ENCODE results near the gene CASP8AP2. TPM values are rescaled to one million over a fixed set of nuclear protein-coding genes. Genes with fewer than 3 reads are reported as not detected.
A peak's percentile ranks its signal among the peaks of the same experiment; 100 is the strongest.
"Not testable (repeated sequence)": the region's sequence is repeated elsewhere in the genome, so short reads cannot be mapped to it uniquely, and the experiment has no call there.

CASP8AP2 gene
- total and polyA plus RNA-seq, 3 experiments from 2014 or later, result 30.8 to 60.0 (median 31.3) TPM

DNA sequence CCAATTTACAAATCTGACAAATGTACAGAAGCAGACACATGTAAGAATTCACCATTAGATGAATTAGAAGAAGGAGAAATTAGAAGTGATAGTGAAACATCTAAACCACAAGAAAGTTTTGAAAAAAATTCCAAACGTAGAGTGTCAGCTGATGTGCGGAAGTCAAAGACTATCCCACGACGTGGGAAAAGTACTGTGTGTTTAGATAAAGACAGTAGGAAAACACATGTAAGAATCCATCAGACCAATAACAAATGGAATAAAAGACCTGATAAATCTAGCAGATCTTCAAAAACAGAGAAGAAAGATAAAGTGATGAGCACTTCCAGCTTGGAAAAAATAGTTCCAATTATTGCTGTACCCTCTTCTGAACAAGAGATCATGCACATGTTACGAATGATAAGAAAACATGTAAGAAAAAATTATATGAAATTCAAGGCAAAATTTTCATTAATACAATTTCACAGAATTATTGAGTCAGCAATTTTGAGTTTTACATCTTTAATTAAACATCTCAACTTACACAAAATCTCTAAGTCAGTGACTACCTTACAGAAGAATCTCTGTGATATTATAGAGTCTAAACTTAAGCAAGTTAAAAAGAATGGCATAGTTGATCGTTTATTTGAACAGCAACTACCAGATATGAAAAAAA, 36.5 kb downstream of the CASP8AP2 start:
- Histone ChIP-seq H3K9me3 (ENCODE audit: low read length) (no peaks in the 10 kb centered on the region), H3K36me3 (ENCODE audit: insufficient read depth, low read length) (peaks cover 23% of the 10 kb centered on the region), H3K27me3 (ENCODE audit: insufficient read depth, low read length, poor library complexity, severe bottlenecking) (no peaks in the 10 kb centered on the region), H3K4me3 (ENCODE audit: low read length) (no peak overlapping the region), H3K27ac (ENCODE audit: low read depth, low read length) (no peak overlapping the region), H3K4me1 (ENCODE audit: insufficient read depth, low read length) (no peaks in the 10 kb centered on the region)
- peak overlapping the region in 1 of 8 donors; percentile 5 for H3K27ac Mint-ChIP-seq
- H3K9me3 Mint-ChIP-seq, result no peaks in the 10 kb centered on the region
- no peak overlapping the region for H3K4me3 Mint-ChIP-seq
- H3K4me1 Mint-ChIP-seq, result peaks cover 0 to 11% (median 2%) of the 10 kb centered on the region in 3 donors
- ChIA-PET POLR2A (no interaction called here), CTCF (no interaction called here)
- DNase-seq, result no peak
- no peaks in the 10 kb centered on the region for H3K27me3 Mint-ChIP-seq
- peaks cover 26 to 77% (median 35%) of the 10 kb centered on the region in 3 donors for H3K36me3 Mint-ChIP-seq

- ChIA-PET CTCF (no interaction called here), POLR2A (no interaction called here)
- H3K27ac Mint-ChIP-seq, result no peak overlapping the region
- peaks cover 0 to 42% (median 8%) of the 10 kb centered on the region in 3 donors for H3K36me3 Mint-ChIP-seq
- H3K9me3 ChIP-seq (ENCODE audit: low read length), result no peaks in the 10 kb centered on the region
- H3K27me3 Mint-ChIP-seq, result no peaks in the 10 kb centered on the region
- H3K4me3 ChIP-seq (ENCODE audit: low read length), result no peak overlapping the region
- no peaks in the 10 kb centered on the region for H3K27me3 ChIP-seq (ENCODE audit: insufficient read depth, low read length, poor library complexity, severe bottlenecking)
- no peak overlapping the region for H3K4me3 Mint-ChIP-seq
- H3K36me3 ChIP-seq (ENCODE audit: insufficient read depth, low read length), result peaks cover 9% of the 10 kb centered on the region
- H3K4me1 Mint-ChIP-seq, result peaks cover 0 to 2% (median 0%) of the 10 kb centered on the region in 3 donors
- no peak for DNase-seq
- no peak overlapping the region for H3K27ac ChIP-seq (ENCODE audit: low read depth, low read length)
- no peaks in the 10 kb centered on the region for H3K9me3 Mint-ChIP-seq
- H3K4me1 ChIP-seq (ENCODE audit: insufficient read depth, low read length), result no peaks in the 10 kb centered on the region
Measured at GRCh38 chr6:89873721-89874120, 44.0 kb downstream of the CASP8AP2 start.

- H3K4me1 Mint-ChIP-seq, result peaks cover 0 to 2% (median 0%) of the 10 kb centered on the region in 3 donors
- CTCF ChIA-PET, result no interaction called here
- no peaks in the 10 kb centered on the region for H3K9me3 Mint-ChIP-seq
- Histone ChIP-seq H3K27ac (ENCODE audit: low read depth, low read length) (no peak overlapping the region), H3K4me3 (ENCODE audit: low read length) (no peak overlapping the region), H3K9me3 (ENCODE audit: low read length) (no peaks in the 10 kb centered on the region), H3K27me3 (ENCODE audit: insufficient read depth, low read length, poor library complexity, severe bottlenecking) (no peaks in the 10 kb centered on the region), H3K36me3 (ENCODE audit: insufficient read depth, low read length) (peaks cover 9% of the 10 kb centered on the region), H3K4me1 (ENCODE audit: insufficient read depth, low read length) (no peaks in the 10 kb centered on the region)
- DNase-seq, result no peak
- peak overlapping the region in 3 of 8 donors; percentile 22 to 63 (median 58) for H3K27ac Mint-ChIP-seq
- POLR2A ChIA-PET, result no interaction called here
- peaks cover 0 to 39% (median 8%) of the 10 kb centered on the region in 3 donors for H3K36me3 Mint-ChIP-seq
- no peak overlapping the region for H3K4me3 Mint-ChIP-seq
- no peaks in the 10 kb centered on the region for H3K27me3 Mint-ChIP-seq
Measured at GRCh38 chr6:89874438-89874837, 44.8 kb downstream of the CASP8AP2 start.

- Mint-ChIP-seq H3K27ac (no peak overlapping the region), H3K36me3 (no peaks in the 10 kb centered on the region), H3K4me3 (no peak overlapping the region), H3K9me3 (no peaks in the 10 kb centered on the region), H3K27me3 (peaks cover 18 to 25% of the 10 kb centered on the region in 2 donors), H3K4me1 (no peaks in the 10 kb centered on the region)
- Histone ChIP-seq H3K4me1 (ENCODE audit: insufficient read depth, low read length) (no peaks in the 10 kb centered on the region), H3K27ac (ENCODE audit: low read depth, low read length) (no peak overlapping the region), H3K27me3 (ENCODE audit: insufficient read depth, low read length, poor library complexity, severe bottlenecking) (no peaks in the 10 kb centered on the region), H3K4me3 (ENCODE audit: low read length) (no peak overlapping the region), H3K36me3 (ENCODE audit: insufficient read depth, low read length) (no peaks in the 10 kb centered on the region), H3K9me3 (ENCODE audit: low read length) (no peaks in the 10 kb centered on the region)
- POLR2A ChIA-PET, result interaction anchor here (0.6 kb wide), 1 partner anchor 771 kb away, joined by 12 read pairs; no protein-coding TSS in a partner anchor
- CTCF ChIA-PET, result no interaction called here
- no peak for DNase-seq
Measured at GRCh38 chr6:89886378-89887120, 56.9 kb downstream of the CASP8AP2 start.

GRCh38 chr6:89887452-89888137, 57.9 kb downstream of the CASP8AP2 start:
- Mint-ChIP-seq H3K27ac (no peak overlapping the region), H3K9me3 (no peaks in the 10 kb centered on the region), H3K27me3 (peaks cover 22 to 29% of the 10 kb centered on the region in 2 donors), H3K4me1 (no peaks in the 10 kb centered on the region), H3K36me3 (no peaks in the 10 kb centered on the region), H3K4me3 (peak overlapping the region in 1 of 7 donors; percentile 47)
- Histone ChIP-seq H3K4me3 (ENCODE audit: low read length) (no peak overlapping the region), H3K4me1 (ENCODE audit: insufficient read depth, low read length) (no peaks in the 10 kb centered on the region), H3K27me3 (ENCODE audit: insufficient read depth, low read length, poor library complexity, severe bottlenecking) (no peaks in the 10 kb centered on the region), H3K9me3 (ENCODE audit: low read length) (no peaks in the 10 kb centered on the region), H3K27ac (ENCODE audit: low read depth, low read length) (no peak overlapping the region), H3K36me3 (ENCODE audit: insufficient read depth, low read length) (no peaks in the 10 kb centered on the region)
- ChIA-PET POLR2A (no interaction called here), CTCF (no interaction called here)
- peak in 1 of 5 donors; percentile 4 for DNase-seq

- POLR2A ChIA-PET, result no interaction called here
- no peaks in the 10 kb centered on the region for H3K4me1 Mint-ChIP-seq
- no peak overlapping the region for H3K27ac ChIP-seq (ENCODE audit: low read depth, low read length)
- peaks cover 26 to 32% of the 10 kb centered on the region in 2 donors for H3K27me3 Mint-ChIP-seq
- DNase-seq, result no peak
- H3K4me1 ChIP-seq (ENCODE audit: insufficient read depth, low read length), result no peaks in the 10 kb centered on the region
- no peaks in the 10 kb centered on the region for H3K9me3 Mint-ChIP-seq
- H3K36me3 ChIP-seq (ENCODE audit: insufficient read depth, low read length), result no peaks in the 10 kb centered on the region
- H3K27ac Mint-ChIP-seq, result no peak overlapping the region
- no peaks in the 10 kb centered on the region for H3K27me3 ChIP-seq (ENCODE audit: insufficient read depth, low read length, poor library complexity, severe bottlenecking)
- H3K9me3 ChIP-seq (ENCODE audit: low read length), result no peaks in the 10 kb centered on the region
- H3K4me3 ChIP-seq (ENCODE audit: low read length), result no peak overlapping the region
- H3K36me3 Mint-ChIP-seq, result no peaks in the 10 kb centered on the region
- CTCF ChIA-PET, result no interaction called here
- H3K4me3 Mint-ChIP-seq, result no peak overlapping the region
Measured at GRCh38 chr6:89888138-89888514, 58.4 kb downstream of the CASP8AP2 start.

DNA sequence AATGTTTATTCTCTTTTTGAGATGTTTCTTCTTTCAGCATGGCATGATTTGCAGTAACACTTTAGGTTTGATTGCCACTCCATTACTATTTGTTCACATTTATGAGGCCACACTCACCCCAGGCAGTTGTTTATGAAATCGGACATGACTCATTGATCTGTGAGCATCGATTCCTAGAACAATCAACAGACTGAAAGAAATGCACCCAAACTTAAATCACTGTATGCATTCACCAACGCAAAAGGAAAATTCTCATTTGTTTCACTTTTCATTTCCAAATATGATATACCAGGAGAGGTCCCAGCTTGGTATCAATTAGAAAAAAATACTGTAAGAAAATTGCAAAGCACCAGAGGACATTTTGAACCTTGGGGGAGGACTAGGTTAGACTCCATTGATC, 59.2 kb downstream of the CASP8AP2 start:
- no peak overlapping the region for H3K4me3 ChIP-seq (ENCODE audit: low read length)
- H3K27ac Mint-ChIP-seq, result no peak overlapping the region
- H3K27ac ChIP-seq (ENCODE audit: low read depth, low read length), result no peak overlapping the region
- DNase-seq, result no peak
- ChIA-PET POLR2A (no interaction called here), CTCF (no interaction called here)
- H3K4me1 ChIP-seq (ENCODE audit: insufficient read depth, low read length), result no peaks in the 10 kb centered on the region
- no peaks in the 10 kb centered on the region for H3K4me1 Mint-ChIP-seq
- no peak overlapping the region for H3K4me3 Mint-ChIP-seq
- no peaks in the 10 kb centered on the region for H3K9me3 Mint-ChIP-seq
- no peaks in the 10 kb centered on the region for H3K36me3 ChIP-seq (ENCODE audit: insufficient read depth, low read length)
- peaks cover 31 to 39% of the 10 kb centered on the region in 2 donors for H3K27me3 Mint-ChIP-seq
- no peaks in the 10 kb centered on the region for H3K9me3 ChIP-seq (ENCODE audit: low read length)
- no peaks in the 10 kb centered on the region for H3K36me3 Mint-ChIP-seq
- no peaks in the 10 kb centered on the region for H3K27me3 ChIP-seq (ENCODE audit: insufficient read depth, low read length, poor library complexity, severe bottlenecking)

DNA sequence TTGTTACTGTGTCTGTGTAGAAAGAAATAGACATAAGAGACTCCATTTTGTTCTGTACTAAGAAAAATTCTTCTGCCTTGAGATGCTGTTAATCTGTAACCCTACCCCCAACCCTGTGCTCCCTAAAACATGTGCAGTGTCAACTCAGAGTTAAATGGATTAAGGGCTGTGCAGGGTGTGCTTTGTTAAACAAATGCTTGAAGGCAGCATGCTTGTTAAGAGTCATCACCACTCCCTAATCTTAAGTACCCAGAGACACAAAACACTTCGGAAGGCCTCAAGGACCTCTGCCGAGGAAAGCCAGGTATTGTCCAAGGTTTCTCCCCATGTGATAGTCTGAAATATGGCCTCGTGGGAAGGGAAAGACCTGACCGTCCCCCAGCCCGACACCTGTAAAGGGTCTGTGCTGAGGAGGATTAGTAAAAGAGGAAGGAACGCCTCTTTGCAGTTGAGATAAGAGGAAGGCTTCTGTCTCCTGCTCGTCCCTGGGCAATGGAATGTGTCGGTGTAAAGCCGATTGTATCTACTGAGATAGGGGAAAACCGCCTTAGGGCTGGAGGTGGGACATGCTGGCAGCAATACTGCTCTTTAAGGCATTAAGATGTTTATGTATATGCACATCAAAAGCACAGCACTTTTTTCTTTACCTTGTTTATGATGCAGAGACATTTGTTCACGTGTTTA, 61.3 kb downstream of the CASP8AP2 start:
- H3K4me3 ChIP-seq (ENCODE audit: low read length); H3K36me3 ChIP-seq (ENCODE audit: insufficient read depth, low read length); H3K27me3 ChIP-seq (ENCODE audit: insufficient read depth, low read length, poor library complexity, severe bottlenecking); POLR2A ChIA-PET; H3K4me3 Mint-ChIP-seq; H3K36me3 Mint-ChIP-seq; H3K9me3 ChIP-seq (ENCODE audit: low read length); H3K27ac Mint-ChIP-seq; H3K4me1 ChIP-seq (ENCODE audit: insufficient read depth, low read length); H3K27ac ChIP-seq (ENCODE audit: low read depth, low read length); DNase-seq; H3K4me1 Mint-ChIP-seq; CTCF ChIA-PET; H3K9me3 Mint-ChIP-seq: not testable (repeated sequence)
- H3K27me3 Mint-ChIP-seq, result peaks cover 34 to 59% of the 10 kb centered on the region in 2 donors

Data from CD8-positive, alpha-beta memory T cell (primary cell).